T47D (cell line): ENCODE measurements around the gene COMTD1.

Experiments used
- DNase-seq, 2 experiments: peaks; one replicate each; pipeline versions ENCODE4 v3.0.0 to v3.0.0-alpha.2; 2011 to 2012; ENCODE audit warnings: low read depth in 1 of 2, low spot score in 1 of 2
- JUND ChIP-seq: IDR thresholded peaks from 2 replicates; pipeline ENCODE4 v1.6.1; 2012; ENCODE audit warnings: low read depth
- in situ Hi-C: cut with HindIII; loops from 2 replicates; pipeline ENCODE4 v1.10.0; 2016; ENCODE audit warnings: low sequenced_read_pairs, low pct_unique_long_range_greater_than_20kb

COMTD1 gene

GRCh38 chr10:75235375-75236177 is at the start of gene COMTD1:
Gene COMTD1 (minus strand): TSS chr10:75235957. CDS start chr10:75235928, 29 bp downstream.
- in situ Hi-C loops = no loop called here
- TF ChIP-seq JUND = no peak
- DNase-seq = peak; percentile 97 to 98

GRCh38 chr10:75283671-75284470 is 48.1 kb upstream of the COMTD1 start:
- DNase-seq = peak; percentile 46

GRCh38 chr10:75283078-75283670 is 47.4 kb upstream of the COMTD1 start:
- in situ Hi-C loops = no loop called here
- TF ChIP-seq JUND = no peak
- no peak for DNase-seq

More at GRCh38 chr10:75283671-75284470, 48.1 kb upstream of the COMTD1 start:
- no peak for TF ChIP-seq JUND
- in situ Hi-C loops = no loop called here

GRCh38 chr10:75281974-75282373 is 46.2 kb upstream of the COMTD1 start:
- no peak for TF ChIP-seq JUND
- in situ Hi-C loops = no loop called here
- no peak for DNase-seq

GRCh38 chr10:75280236-75280635 is 44.5 kb upstream of the COMTD1 start:
- in situ Hi-C loops = no loop called here
- DNase-seq = no peak
- no peak for TF ChIP-seq JUND

GRCh38 chr10:75276069-75276872 is 40.5 kb upstream of the COMTD1 start:
- in situ Hi-C loops = no loop called here
- TF ChIP-seq JUND = no peak
- DNase-seq = no peak

- TF ChIP-seq JUND = no peak
- in situ Hi-C loops = no loop called here
- no peak for DNase-seq
These were observed 37.1 kb upstream of the COMTD1 start for GRCh38 chr10:75272896-75273295.

GRCh38 chr10:75272094-75272493 is 36.3 kb upstream of the COMTD1 start:
- no peak for TF ChIP-seq JUND
- in situ Hi-C loops = no loop called here
- DNase-seq = no peak

GRCh38 chr10:75269605-75270004 is 33.8 kb upstream of the COMTD1 start:
- in situ Hi-C loops = no loop called here
- DNase-seq = no peak
- TF ChIP-seq JUND = no peak

- TF ChIP-seq JUND = no peak
- DNase-seq = no peak
- in situ Hi-C loops = no loop called here
These were observed 31.2 kb upstream of the COMTD1 start for GRCh38 chr10:75266945-75267344.

- in situ Hi-C loops = no loop called here
- TF ChIP-seq JUND = no peak
- no peak for DNase-seq
These were observed 30.1 kb upstream of the COMTD1 start for GRCh38 chr10:75265856-75266255.

- in situ Hi-C loops = no loop called here
- no peak for TF ChIP-seq JUND
- DNase-seq = no peak
These were observed 28.0 kb upstream of the COMTD1 start for GRCh38 chr10:75263806-75264205.
